Ammon's horn (tissue), 1 donor: ENCODE measurements around the gene RASGRP4.

Experiments used
- DNase-seq: peaks from one replicate; pipeline ENCODE4 v3.0.0-alpha.2; 2016; ENCODE audit warnings: low spot score

RASGRP4 gene

GRCh38 chr19:38389101-38389925 is 36.7 kb downstream of the RASGRP4 start:
- no peak for DNase-seq

- peak; percentile 46 for DNase-seq
Observed at GRCh38 chr19:38388349-38389100, 37.5 kb downstream of the RASGRP4 start, which contains the start of gene SPRED3. TSS of gene SPRED3 (plus strand) at chr19:38388697. CDS start at chr19:38390303, 1,606 bp downstream.

GRCh38 chr19:38387550-38388348 is 38.3 kb downstream of the RASGRP4 start, which contains the start of gene GGN:
TSS of gene GGN (minus strand) at chr19:38388034. CDS start at chr19:38387261, 773 bp downstream.
- peak; percentile 85 for DNase-seq

GRCh38 chr19:38386971-38387549 is 39.0 kb downstream of the RASGRP4 start:
- DNase-seq = no peak

GRCh38 chr19:38386300-38386970 is 39.6 kb downstream of the RASGRP4 start:
- no peak for DNase-seq

GRCh38 chr19:38385804-38386257 is 40.2 kb downstream of the RASGRP4 start:
- DNase-seq = no peak

GRCh38 chr19:38385057-38385803 is 40.8 kb downstream of the RASGRP4 start:
- no peak for DNase-seq

- no peak for DNase-seq
Observed at GRCh38 chr19:38384209-38385027, 41.6 kb downstream of the RASGRP4 start.

- no peak for DNase-seq
Observed at GRCh38 chr19:38383743-38384142, 42.3 kb downstream of the RASGRP4 start.

GRCh38 chr19:38383184-38383583 is 42.8 kb downstream of the RASGRP4 start:
- DNase-seq = no peak

GRCh38 chr19:38381138-38381537 is 44.9 kb downstream of the RASGRP4 start:
- DNase-seq = no peak

GRCh38 chr19:38378866-38379265 is 47.2 kb downstream of the RASGRP4 start:
- no peak for DNase-seq

- DNase-seq = no peak
Observed at GRCh38 chr19:38377052-38377451, 49.0 kb downstream of the RASGRP4 start.

- no peak for DNase-seq
Observed at GRCh38 chr19:38376576-38376975, 49.4 kb downstream of the RASGRP4 start.

- no peak for DNase-seq
Observed at GRCh38 chr19:38375748-38376147, 50.3 kb downstream of the RASGRP4 start.

- DNase-seq = no peak
Observed at GRCh38 chr19:38375098-38375493, 50.9 kb downstream of the RASGRP4 start.

GRCh38 chr19:38374332-38375097 is 51.5 kb downstream of the RASGRP4 start, which contains the start of gene PSMD8:
TSS of gene PSMD8 (plus strand) at chr19:38374571. CDS start at chr19:38374602, 31 bp downstream.
- DNase-seq = peak; percentile 100

- DNase-seq = no peak
Observed at GRCh38 chr19:38373907-38374331, 52.1 kb downstream of the RASGRP4 start.
